Nephron progenitor cell (in vitro differentiated cells): ENCODE measurements around the gene MBOAT1.

ENCODE experiments used
- DNase-seq: peaks from one replicate; pipeline ENCODE4 v3.0.0; 2021
- H3K27ac Mint-ChIP-seq: 2 replicates; pipeline ENCODE4 v1.8.0; 2021; ENCODE audit warnings: mild to moderate bottlenecking, moderate library complexity, mixed read lengths
- H3K27me3 Mint-ChIP-seq: 2 replicates; pipeline ENCODE4 v1.8.0; 2021; ENCODE audit warnings: mild to moderate bottlenecking, low read depth, mixed read lengths; ENCODE audit not compliant: poor library complexity
- H3K36me3 Mint-ChIP-seq: 2 replicates; pipeline ENCODE4 v1.8.0; 2021; ENCODE audit warnings: low read depth, mixed read lengths
- H3K4me1 Mint-ChIP-seq: 2 replicates; pipeline ENCODE4 v1.8.0; 2021; ENCODE audit warnings: mixed read lengths
- H3K4me3 Mint-ChIP-seq: 2 replicates; pipeline ENCODE4 v1.8.0; 2021; ENCODE audit warnings: mild to moderate bottlenecking, moderate library complexity, mixed read lengths
- H3K9me3 Mint-ChIP-seq: 2 replicates; pipeline ENCODE4 v1.8.0; 2021; ENCODE audit warnings: mild to moderate bottlenecking, moderate library complexity, mixed read lengths
- CTCF ChIP-seq: fragments of 200-600 bp; sonication (generic); IDR thresholded peaks from 2 replicates; pipeline ENCODE4 v1.5.0; 2021; ENCODE audit warnings: antibody characterized with exemption

The MBOAT1 gene, protein sequence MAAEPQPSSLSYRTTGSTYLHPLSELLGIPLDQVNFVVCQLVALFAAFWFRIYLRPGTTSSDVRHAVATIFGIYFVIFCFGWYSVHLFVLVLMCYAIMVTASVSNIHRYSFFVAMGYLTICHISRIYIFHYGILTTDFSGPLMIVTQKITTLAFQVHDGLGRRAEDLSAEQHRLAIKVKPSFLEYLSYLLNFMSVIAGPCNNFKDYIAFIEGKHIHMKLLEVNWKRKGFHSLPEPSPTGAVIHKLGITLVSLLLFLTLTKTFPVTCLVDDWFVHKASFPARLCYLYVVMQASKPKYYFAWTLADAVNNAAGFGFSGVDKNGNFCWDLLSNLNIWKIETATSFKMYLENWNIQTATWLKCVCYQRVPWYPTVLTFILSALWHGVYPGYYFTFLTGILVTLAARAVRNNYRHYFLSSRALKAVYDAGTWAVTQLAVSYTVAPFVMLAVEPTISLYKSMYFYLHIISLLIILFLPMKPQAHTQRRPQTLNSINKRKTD

DNA sequence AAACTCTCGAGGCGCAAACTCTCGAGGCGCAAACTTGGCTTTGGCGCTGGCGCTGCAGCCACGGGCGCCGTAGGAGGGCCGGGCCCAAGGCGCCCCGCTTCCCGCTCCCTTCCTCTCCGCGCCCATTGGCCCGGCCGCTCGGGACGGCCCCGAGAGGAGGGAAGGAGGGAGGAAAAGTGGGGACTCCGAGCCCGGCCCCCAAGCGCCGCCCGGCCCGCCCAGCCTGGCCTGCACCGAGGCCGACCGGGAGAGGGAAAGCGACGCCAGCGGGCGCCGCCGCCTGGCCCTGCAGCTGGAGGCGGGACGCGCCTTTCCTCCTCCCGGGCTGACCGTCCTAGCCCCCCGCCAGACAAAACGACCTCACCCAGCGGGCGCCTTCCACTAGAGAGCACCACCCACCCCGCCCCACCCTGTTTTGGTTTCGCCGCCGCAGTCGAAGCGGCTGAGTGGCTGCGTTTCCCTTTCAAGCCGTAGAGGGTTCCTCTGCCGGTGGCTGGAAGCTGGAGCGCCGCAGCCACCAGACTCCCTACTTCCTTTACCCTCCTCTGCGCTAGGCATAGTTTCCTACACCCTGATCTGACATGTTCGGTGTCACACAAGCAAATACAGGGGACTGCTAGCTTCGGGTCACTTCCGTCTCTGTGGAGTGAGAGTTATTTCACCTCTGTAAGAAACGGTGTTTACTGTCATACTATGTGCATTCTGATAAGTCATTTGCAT lies at the start of gene MBOAT1:
MBOAT1 (minus strand) TSS at position 78 of the 720 bp plus-strand sequence. CDS start 235 bp downstream, outside the sequence.
- Mint-ChIP-seq H3K4me3 (peak within 1 kb of the TSS; percentile 93), H3K9me3 (no peaks in the 10 kb centered on the region), H3K27ac (peak within 1 kb of the TSS; percentile 60), H3K4me1 (peaks cover 30% of the 10 kb centered on the region), H3K27me3 (peaks cover 38% of the 10 kb centered on the region), H3K36me3 (no peaks in the 10 kb centered on the region)
- DNase-seq = peak; percentile 81
- TF ChIP-seq CTCF = no peak

GRCh38 chr6:20261685-20262084 lies 49.4 kb upstream of the MBOAT1 start:
- no peak for DNase-seq
- H3K27me3 Mint-ChIP-seq = peaks cover 12% of the 10 kb centered on the region
- H3K4me3 Mint-ChIP-seq = no peak overlapping the region
- TF ChIP-seq CTCF = no peak
- no peak overlapping the region for H3K27ac Mint-ChIP-seq
- no peaks in the 10 kb centered on the region for H3K36me3 Mint-ChIP-seq
- H3K9me3 Mint-ChIP-seq = peaks cover 31% of the 10 kb centered on the region
- H3K4me1 Mint-ChIP-seq = no peaks in the 10 kb centered on the region

DNA sequence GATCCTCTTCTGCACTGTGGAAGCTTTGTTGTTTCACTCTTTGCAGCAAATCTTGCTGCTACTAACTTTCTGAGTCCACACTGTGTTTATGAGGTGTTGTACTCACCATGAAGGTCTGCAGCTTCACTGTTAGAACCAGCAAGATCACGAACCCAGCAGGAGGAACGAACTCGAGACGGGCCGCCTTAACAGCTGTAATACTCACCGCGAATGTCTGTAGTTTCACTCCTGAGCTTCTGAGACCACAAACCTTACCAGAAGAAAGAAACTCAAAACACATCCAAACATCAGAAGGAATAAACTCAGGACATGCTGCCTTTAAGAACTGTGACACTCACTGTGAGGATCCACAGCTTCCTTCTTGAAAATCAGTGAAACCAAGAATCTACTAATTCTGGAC lies 48.1 kb upstream of the MBOAT1 start:
- H3K36me3 Mint-ChIP-seq = no peaks in the 10 kb centered on the region
- no peak for DNase-seq
- no peak for TF ChIP-seq CTCF
- peaks cover 12% of the 10 kb centered on the region for H3K27me3 Mint-ChIP-seq
- no peak overlapping the region for H3K4me3 Mint-ChIP-seq
- H3K4me1 Mint-ChIP-seq = no peaks in the 10 kb centered on the region
- H3K27ac Mint-ChIP-seq = no peak overlapping the region
- H3K9me3 Mint-ChIP-seq = peaks cover 31% of the 10 kb centered on the region

GRCh38 chr6:20259316-20260049 lies 47.2 kb upstream of the MBOAT1 start:
- Mint-ChIP-seq H3K27ac (no peak overlapping the region), H3K4me3 (no peak overlapping the region), H3K27me3 (peaks cover 12% of the 10 kb centered on the region), H3K36me3 (no peaks in the 10 kb centered on the region), H3K9me3 (peaks cover 31% of the 10 kb centered on the region), H3K4me1 (no peaks in the 10 kb centered on the region)
- no peak for TF ChIP-seq CTCF
- DNase-seq = no peak

DNA sequence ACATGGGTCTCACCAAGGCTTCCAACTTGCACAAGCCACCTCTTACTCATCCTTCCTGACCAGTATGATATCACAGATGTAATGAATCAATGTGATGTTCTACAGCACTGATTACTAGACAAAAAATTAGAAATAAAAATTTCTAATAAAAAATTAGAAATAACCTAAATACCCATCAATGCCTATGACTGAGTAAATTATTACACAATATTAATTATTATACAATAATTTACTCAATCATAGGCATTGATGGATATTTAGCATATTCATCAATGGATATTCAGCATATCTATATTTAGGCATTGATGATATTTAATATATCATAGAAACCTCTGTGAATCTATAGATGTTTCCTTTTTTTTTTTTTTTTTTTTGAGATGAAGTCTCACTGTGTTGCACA lies 43.2 kb upstream of the MBOAT1 start:
- Mint-ChIP-seq H3K27ac (no peak overlapping the region), H3K27me3 (peaks cover 14% of the 10 kb centered on the region), H3K9me3 (no peaks in the 10 kb centered on the region), H3K4me3 (no peak overlapping the region), H3K4me1 (no peaks in the 10 kb centered on the region), H3K36me3 (no peaks in the 10 kb centered on the region)
- no peak for TF ChIP-seq CTCF
- no peak for DNase-seq
